AG04449 (cell line): ENCODE data around the gene PPP1R9B.
A peak's percentile ranks its signal among the peaks of the same experiment; 100 is the strongest.

Source experiments
- CTCF ChIA-PET: fragments of 350-600 bp; formaldehyde crosslinking; extraction: SDS; loops from one replicate; lab custom pipeline; 2021; ENCODE audit warnings: antibody characterized with exemption; lab: Yijun Ruan, JAX
- POLR2A ChIA-PET: fragments of 400-600, 350-600 bp; formaldehyde crosslinking; extraction: SDS; loops from one replicate; lab custom pipeline; 2020; ENCODE audit warnings: antibody characterized with exemption, inconsistent platforms; lab: Yijun Ruan, JAX
- DNase-seq: peaks from one replicate; pipeline ENCODE4 v3.0.0-alpha.2; 2010; ENCODE audit warnings: low read depth, low spot score
- H3K4me3 ChIP-seq: 2 replicates; pipeline ENCODE4 v1.5.1; 2011; ENCODE audit warnings: low read depth, mild to moderate bottlenecking, control low read depth, low read length
- CTCF ChIP-seq: IDR thresholded peaks from one replicate; pipeline ENCODE4 v1.5.1; 2011; ENCODE audit warnings: mild to moderate bottlenecking, moderate library complexity, low read length, control low read depth, inconsistent platforms; ENCODE audit not compliant: insufficient read depth; ENCODE audit errors: missing control alignments

Gene PPP1R9B

GRCh38 chr17:50164697-50164988, 14.2 kb upstream of the PPP1R9B start:
- no peak overlapping the region for H3K4me3 ChIP-seq
- CTCF ChIA-PET = interaction anchor here (0.6 to 15.2 kb wide), 9 partner anchors 11 to 204 kb away, joined by 3 to 455 read pairs (median 9); partner anchors contain the start of genes PDK2 and TMEM92
- TF ChIP-seq CTCF = no peak
- POLR2A ChIA-PET = no interaction called here
- no peak for DNase-seq

- ChIA-PET POLR2A (interaction anchor here (0.5 kb wide), 1 partner anchor 17 kb away, joined by 3 read pairs; no protein-coding TSS in a partner anchor), CTCF (interaction anchor here (0.7 to 14.2 kb wide), 8 partner anchors 9 to 131 kb away, joined by 3 to 455 read pairs (median 4); no protein-coding TSS in a partner anchor)
- no peak overlapping the region for H3K4me3 ChIP-seq
- DNase-seq = no peak
- no peak for TF ChIP-seq CTCF
Measured at GRCh38 chr17:50163843-50164696, 13.6 kb upstream of the PPP1R9B start.

- no peak for TF ChIP-seq CTCF
- DNase-seq = no peak
- no peak overlapping the region for H3K4me3 ChIP-seq
- CTCF ChIA-PET = interaction anchor here (0.7 to 14.2 kb wide), 47 partner anchors 8 to 199 kb away, joined by 3 to 455 read pairs (median 6); partner anchors contain the start of genes PDK2, PPP1R9B, SAMD14 and TMEM92
- POLR2A ChIA-PET = interaction anchor here (0.6 kb wide), 1 partner anchor 37 kb away, joined by 4 read pairs; no protein-coding TSS in a partner anchor
Measured at GRCh38 chr17:50162466-50163254, 12.2 kb upstream of the PPP1R9B start.

- DNase-seq = no peak
- H3K4me3 ChIP-seq = peak overlapping the region; percentile 23
- CTCF ChIA-PET = interaction anchor here (0.7 to 2.8 kb wide), 49 partner anchors 9 to 200 kb away, joined by 3 to 133 read pairs (median 5); partner anchors contain the start of genes PDK2, PPP1R9B, SAMD14 and TMEM92
- POLR2A ChIA-PET = interaction anchor here (0.6 to 1.9 kb wide), 2 partner anchors 10 to 38 kb away, joined by 4 to 12 read pairs; no protein-coding TSS in a partner anchor
- TF ChIP-seq CTCF = no peak
Measured at GRCh38 chr17:50161911-50162288, 11.4 kb upstream of the PPP1R9B start.

- peak; percentile 97 for TF ChIP-seq CTCF
- peak overlapping the region; percentile 75 for H3K4me3 ChIP-seq
- DNase-seq = no peak
- POLR2A ChIA-PET = interaction anchor here (0.6 to 1.9 kb wide), 3 partner anchors 9 to 75 kb away, joined by 3 to 12 read pairs (median 5); partner anchors contain the start of gene COL1A1
- CTCF ChIA-PET = interaction anchor here (0.6 to 2.8 kb wide), 53 partner anchors 10 to 200 kb away, joined by 3 to 133 read pairs (median 5); partner anchors contain the start of genes PDK2, PPP1R9B, SAMD14 and TMEM92
Measured at GRCh38 chr17:50161023-50161910, 10.8 kb upstream of the PPP1R9B start.
